GM10847 (cell line): ENCODE data around the gene PTCHD4.

Source experiments
- POLR2A ChIP-seq: IDR thresholded peaks from 2 replicates; pipeline ENCODE4 v1.6.1; 2011; ENCODE audit not compliant: insufficient read length; ENCODE audit errors: extremely low read depth

PTCHD4 gene

GRCh38 chr6:48111143-48111506 lies at the start of gene PTCHD4:
PTCHD4 (minus strand) TSS chr6:48111197; CDS start chr6:48068957, 42,240 bp downstream.
- no peak for TF ChIP-seq POLR2A

- no peak for TF ChIP-seq POLR2A
Measured at GRCh38 chr6:48151142-48151541, 40.1 kb upstream of the PTCHD4 start.

DNA sequence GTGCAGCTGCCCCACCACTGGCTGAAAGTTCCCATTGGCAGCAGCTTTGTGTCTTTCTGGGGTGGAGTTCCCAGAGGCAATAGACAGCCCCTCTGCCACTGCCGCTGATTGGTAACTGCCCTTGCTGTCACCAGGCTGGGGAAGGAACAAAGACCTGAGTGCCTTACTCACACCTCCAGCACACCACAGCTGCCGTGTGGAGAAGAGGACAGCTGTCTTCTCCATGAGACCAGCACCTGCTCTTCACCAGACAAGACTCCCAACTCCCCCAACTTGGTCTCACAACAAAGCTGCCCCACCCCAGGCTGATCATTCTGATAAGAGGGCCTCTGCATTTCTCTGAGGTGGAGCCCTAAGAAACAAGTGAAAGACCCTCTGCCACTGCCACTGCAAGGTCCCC lies 39.7 kb upstream of the PTCHD4 start:
- TF ChIP-seq POLR2A = no peak

DNA sequence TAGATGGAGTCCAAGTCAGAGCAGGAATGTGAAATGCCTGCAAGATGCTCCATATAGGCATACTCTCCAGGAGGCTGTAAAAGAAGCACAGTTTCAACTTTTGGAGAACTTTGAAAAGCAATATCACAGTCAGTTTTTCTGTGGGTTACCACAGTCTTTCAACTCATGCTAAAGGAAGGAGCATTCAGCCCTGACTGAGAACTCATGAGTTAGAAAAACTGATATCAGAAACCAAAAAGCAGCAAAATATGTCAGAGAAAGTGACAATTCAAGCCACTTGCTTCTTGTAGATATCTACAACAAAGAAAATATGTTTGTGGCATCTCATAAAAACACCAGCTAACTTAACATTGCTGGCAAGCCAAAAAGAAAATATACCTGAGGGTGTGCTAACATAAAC lies 36.1 kb upstream of the PTCHD4 start:
- no peak for TF ChIP-seq POLR2A

DNA sequence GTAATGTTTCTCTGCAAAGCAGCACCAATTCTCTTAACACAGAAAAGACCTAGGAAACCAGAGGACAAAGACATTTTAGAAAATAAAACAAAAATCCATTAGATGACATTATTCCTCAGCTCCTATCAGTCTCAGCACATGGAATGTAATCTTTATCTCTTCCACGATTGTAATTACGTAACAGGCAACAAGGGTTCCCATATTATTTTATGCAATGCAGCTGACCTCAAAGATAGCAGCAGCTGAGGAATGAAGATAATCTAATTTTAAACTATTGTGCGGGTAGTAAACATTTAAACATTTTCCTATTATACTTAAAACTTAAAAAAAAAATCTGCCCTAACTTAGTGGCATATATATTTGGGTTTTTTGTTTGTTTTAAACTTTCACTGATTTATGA lies 33.0 kb upstream of the PTCHD4 start:
- TF ChIP-seq POLR2A = no peak

GRCh38 chr6:48141975-48142374 lies 31.0 kb upstream of the PTCHD4 start:
- TF ChIP-seq POLR2A = no peak

GRCh38 chr6:48139818-48140614 lies 29.0 kb upstream of the PTCHD4 start:
- TF ChIP-seq POLR2A = no peak

- TF ChIP-seq POLR2A = no peak
Measured at GRCh38 chr6:48136856-48137255, 25.9 kb upstream of the PTCHD4 start.

DNA sequence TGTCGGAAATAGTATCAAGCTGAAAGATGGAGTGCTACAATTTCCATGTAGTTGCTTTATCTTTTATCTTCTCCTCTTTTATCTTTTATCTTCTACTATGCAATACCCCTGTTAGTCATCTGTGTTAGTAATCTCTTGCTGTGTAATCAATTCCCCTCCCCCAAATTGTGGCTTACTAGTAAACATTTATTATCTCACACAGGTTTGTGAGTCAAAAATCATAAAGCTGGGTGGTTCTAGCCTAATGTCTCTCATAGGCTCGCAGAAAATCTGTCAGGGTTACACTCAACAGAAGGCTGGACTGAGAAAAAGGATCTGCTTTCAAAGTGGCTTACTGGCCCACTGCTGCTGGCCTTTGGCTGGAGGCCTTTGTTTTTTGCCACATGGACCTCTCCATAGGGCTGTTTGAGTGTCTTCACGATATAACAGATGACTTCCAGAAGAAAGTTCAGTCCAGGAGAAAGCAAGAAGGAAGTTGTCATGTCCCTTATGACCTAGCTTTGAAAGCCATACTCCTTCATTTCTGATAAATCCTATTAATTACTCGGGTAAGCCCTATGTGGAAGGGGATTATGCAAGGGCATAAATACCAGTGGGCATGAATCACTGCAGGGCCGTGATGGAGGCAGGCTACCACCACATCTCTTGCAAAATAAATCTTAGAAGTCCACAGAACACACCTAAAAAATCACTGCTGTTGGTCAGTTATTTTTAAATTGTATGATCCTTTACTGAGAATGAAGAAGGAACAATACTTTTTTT lies 24.5 kb upstream of the PTCHD4 start:
- TF ChIP-seq POLR2A = no peak

- no peak for TF ChIP-seq POLR2A
Measured at GRCh38 chr6:48134246-48134645, 23.2 kb upstream of the PTCHD4 start.

GRCh38 chr6:48123601-48124000 lies 12.6 kb upstream of the PTCHD4 start:
- no peak for TF ChIP-seq POLR2A

DNA sequence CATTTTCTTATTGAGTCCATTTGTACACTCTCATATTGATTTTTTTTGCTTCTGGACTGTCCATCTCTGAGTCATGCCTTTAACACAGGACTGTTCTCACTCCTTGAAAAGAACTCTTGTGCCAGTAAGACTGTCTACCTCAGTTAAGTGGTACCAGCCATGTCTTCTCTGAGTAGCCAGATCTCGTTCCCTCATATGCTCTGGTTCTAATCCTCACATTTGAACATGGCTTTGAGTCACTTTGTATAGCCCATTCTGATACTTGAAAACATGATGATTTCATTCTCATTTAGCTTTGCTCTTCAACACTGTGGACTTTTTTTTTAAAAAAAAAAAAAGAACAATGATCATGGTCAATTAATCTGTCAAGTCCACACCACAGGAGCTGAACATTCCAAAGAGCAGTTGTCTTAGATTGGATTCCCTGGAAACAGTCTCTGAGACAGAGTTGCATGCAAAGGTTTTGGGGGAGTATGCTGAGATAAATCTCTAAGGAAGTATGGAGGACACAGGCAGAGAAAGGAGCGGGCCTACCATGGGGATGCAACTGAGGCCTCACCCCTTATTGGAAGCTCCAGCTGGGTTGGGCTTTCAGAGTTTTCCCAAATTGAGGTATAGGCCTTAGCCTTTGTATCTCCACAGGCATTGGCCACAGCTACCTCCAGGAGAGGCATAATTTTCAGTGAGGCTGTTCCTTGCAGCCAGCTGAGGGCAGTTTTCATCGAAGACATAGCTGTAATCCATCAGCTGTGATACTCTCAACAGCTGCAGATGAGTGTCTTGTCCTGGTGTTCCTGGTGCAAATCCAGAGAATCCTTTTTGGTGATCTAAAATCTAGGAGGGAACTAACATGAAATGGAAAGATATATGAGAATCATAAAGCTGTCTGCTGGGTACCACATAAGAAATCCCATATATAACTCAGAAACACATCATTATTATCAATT lies 6.0 kb upstream of the PTCHD4 start:
- TF ChIP-seq POLR2A = no peak

DNA sequence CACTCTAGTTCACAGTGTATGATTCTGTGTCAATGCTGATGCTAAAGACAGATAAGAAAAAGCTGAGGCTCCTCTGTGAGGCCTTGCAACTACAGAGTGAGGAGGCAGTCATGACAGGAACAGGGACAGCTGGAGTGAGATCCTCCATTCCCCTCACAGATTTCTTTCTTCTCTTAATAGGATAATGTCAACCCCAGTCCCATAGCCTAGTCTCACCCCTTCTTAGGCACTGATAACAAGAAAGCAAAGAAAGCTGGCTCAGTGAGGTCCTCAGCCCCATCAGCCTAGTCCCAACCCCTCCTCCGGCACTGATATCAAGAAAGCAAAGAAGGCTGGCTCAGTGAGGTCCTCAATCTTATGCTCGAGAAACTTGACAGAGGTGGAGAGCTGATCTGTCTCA lies 2.1 kb upstream of the PTCHD4 start:
- no peak for TF ChIP-seq POLR2A

DNA sequence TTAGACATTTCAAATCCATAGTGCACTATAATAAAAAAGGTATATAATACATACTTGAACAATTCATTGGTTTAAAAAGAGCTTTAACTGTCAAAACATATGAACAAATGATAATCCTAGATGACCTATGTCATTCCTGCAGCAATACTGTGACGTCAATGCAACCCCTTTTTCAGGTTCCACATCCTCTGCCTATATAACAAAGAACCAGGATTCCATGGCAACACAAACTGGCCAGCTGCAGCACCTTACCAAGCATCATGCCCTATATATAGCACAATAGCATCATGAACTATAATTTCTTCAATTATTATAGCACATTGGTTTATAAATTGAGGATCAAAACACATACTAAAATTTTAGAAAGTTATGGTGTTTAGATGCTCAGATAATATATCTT lies 578 bp upstream of the PTCHD4 start:
- TF ChIP-seq POLR2A = no peak

- TF ChIP-seq POLR2A = no peak
Measured at GRCh38 chr6:48110436-48111142, 408 bp downstream of the PTCHD4 start.
